ENCODE results near the gene LRRC34.

The LRRC34 gene

GRCh38 chr3:169787120-169787519 is 25.6 kb downstream of the LRRC34 start:
- no peak for TF ChIP-seq CTCF (IDR thresholded peaks at IDR 0.05; ENCODE audit: extremely low read depth, insufficient read depth, missing control alignments)
- in situ Hi-C loops (cut with MboI; ENCODE audit: low pct_unique_long_range_greater_than_20kb, low sequenced_read_pairs, unreplicated experiment), result no loop called here
- no peak for DNase-seq (ENCODE audit: low spot score)

GRCh38 chr3:169781209-169781855 is 31.4 kb downstream of the LRRC34 start:
- in situ Hi-C loops (cut with MboI; ENCODE audit: low pct_unique_long_range_greater_than_20kb, low sequenced_read_pairs, unreplicated experiment), result no loop called here
- no peak for TF ChIP-seq CTCF (IDR thresholded peaks at IDR 0.05; ENCODE audit: extremely low read depth, insufficient read depth, missing control alignments)
- DNase-seq (ENCODE audit: low spot score), result no peak

- TF ChIP-seq CTCF (IDR thresholded peaks at IDR 0.05; ENCODE audit: extremely low read depth, insufficient read depth, missing control alignments), result no peak
- in situ Hi-C loops (cut with MboI; ENCODE audit: low pct_unique_long_range_greater_than_20kb, low sequenced_read_pairs, unreplicated experiment), result no loop called here
- no peak for DNase-seq (ENCODE audit: low spot score)
These were observed 32.0 kb downstream of the LRRC34 start for GRCh38 chr3:169780742-169781141.

GRCh38 chr3:169777822-169778221 is 34.9 kb downstream of the LRRC34 start:
- no peak for DNase-seq (ENCODE audit: low spot score)
- in situ Hi-C loops (cut with MboI; ENCODE audit: low pct_unique_long_range_greater_than_20kb, low sequenced_read_pairs, unreplicated experiment), result no loop called here
- no peak for TF ChIP-seq CTCF (IDR thresholded peaks at IDR 0.05; ENCODE audit: extremely low read depth, insufficient read depth, missing control alignments)

GRCh38 chr3:169774186-169774585 is 38.5 kb downstream of the LRRC34 start:
- no peak for TF ChIP-seq CTCF (IDR thresholded peaks at IDR 0.05; ENCODE audit: extremely low read depth, insufficient read depth, missing control alignments)
- in situ Hi-C loops (cut with MboI; ENCODE audit: low pct_unique_long_range_greater_than_20kb, low sequenced_read_pairs, unreplicated experiment), result no loop called here
- DNase-seq (ENCODE audit: low spot score), result no peak

GRCh38 chr3:169772897-169773816 is 39.5 kb downstream of the LRRC34 start, which contains the start of gene MYNN:
Gene MYNN, plus strand, starts transcription at chr3:169773396. Its CDS starts 900 bp downstream, at chr3:169774296.
- TF ChIP-seq CTCF (IDR thresholded peaks at IDR 0.05; ENCODE audit: extremely low read depth, insufficient read depth, missing control alignments), result peak; percentile 24
- DNase-seq (ENCODE audit: low spot score), result peak; percentile 82
- in situ Hi-C loops (cut with MboI; ENCODE audit: low pct_unique_long_range_greater_than_20kb, low sequenced_read_pairs, unreplicated experiment), result no loop called here
